Activated naive CD4-positive, alpha-beta T cell treated with anti-CD3 and anti-CD28 coated beads, Interleukin-2, amount 50 U/mL, for 72 hours (primary cell): ENCODE data around the gene AP4S1. TPM values are rescaled to one million over a fixed set of nuclear protein-coding genes. Genes with fewer than 3 reads are reported as not detected.
"Not testable (repeated sequence)": the region's sequence is repeated elsewhere in the genome, so short reads cannot be mapped to it uniquely, and the experiment has no call there.

ENCODE experiments used
- ATAC-seq, 2 donors: fragments of 150-1000 bp; cut with Tn5 transposase; 2 replicates each; pipeline ENCODE4 v1.10.0; 2021; ENCODE audit warnings: mild to moderate bottlenecking in 2 of 2, moderate library complexity in 2 of 2
- DNase-seq, 2 donors: peaks; one replicate each; pipeline ENCODE4 v3.0.0; 2021 to 2022; ENCODE audit warnings: low spot score in 2 of 2
- H3K27ac Mint-ChIP-seq, 2 donors: one replicate each; pipeline ENCODE4 v1.8.0; 2022; ENCODE audit warnings: mild to moderate bottlenecking in 2 of 2, mixed read lengths in 2 of 2
- H3K36me3 Mint-ChIP-seq, 2 donors: one replicate each; pipeline ENCODE4 v1.8.0; 2022; ENCODE audit warnings: mixed read lengths in 2 of 2
- H3K9me3 Mint-ChIP-seq, 2 donors: one replicate each; pipeline ENCODE4 v1.8.0; 2022; ENCODE audit warnings: mixed read lengths in 2 of 2
- total RNA-seq, 2 donors: library from RNA; stranded (reverse); gene quantifications; one replicate each; pipeline ENCODE4 v1.2.3, GENCODE V29; 2022

Gene AP4S1
- total RNA-seq, 2 donors from 2014 or later: 2.8 to 4.0 TPM

DNA sequence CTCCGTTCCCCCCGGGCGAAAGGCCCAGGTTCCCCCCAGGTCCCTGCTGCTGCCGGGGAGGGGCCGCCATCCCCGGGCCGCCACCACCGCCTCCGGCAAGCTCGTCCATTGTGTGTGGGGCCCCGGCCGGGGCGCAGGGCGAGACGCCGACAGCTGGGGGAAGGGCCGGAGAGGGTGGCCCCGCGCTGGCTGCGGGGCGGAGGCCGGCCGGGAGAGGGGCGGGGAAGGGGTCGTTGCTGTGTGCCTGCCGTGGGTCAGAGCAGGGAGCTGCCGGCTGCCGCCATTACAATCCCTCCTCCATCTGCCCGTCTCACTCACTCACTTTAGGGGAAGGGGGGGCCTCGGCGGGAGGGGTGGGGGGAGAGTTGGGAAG is 614 bp downstream of the AP4S1 start, which contains the start of gene STRN3:
TSS of gene STRN3 (minus strand) at position 303 of the 373 bp plus-strand sequence. CDS start at position 109, 194 bp downstream.
- ATAC-seq (no peak), DNase-seq (no peak)
- Mint-ChIP-seq H3K27ac (peak within 1 kb of the TSS; percentile 97 to 98), H3K36me3 (peaks cover 22 to 23% of the 10 kb centered on the region in 2 donors), H3K9me3 (no peaks in the 10 kb centered on the region)

DNA sequence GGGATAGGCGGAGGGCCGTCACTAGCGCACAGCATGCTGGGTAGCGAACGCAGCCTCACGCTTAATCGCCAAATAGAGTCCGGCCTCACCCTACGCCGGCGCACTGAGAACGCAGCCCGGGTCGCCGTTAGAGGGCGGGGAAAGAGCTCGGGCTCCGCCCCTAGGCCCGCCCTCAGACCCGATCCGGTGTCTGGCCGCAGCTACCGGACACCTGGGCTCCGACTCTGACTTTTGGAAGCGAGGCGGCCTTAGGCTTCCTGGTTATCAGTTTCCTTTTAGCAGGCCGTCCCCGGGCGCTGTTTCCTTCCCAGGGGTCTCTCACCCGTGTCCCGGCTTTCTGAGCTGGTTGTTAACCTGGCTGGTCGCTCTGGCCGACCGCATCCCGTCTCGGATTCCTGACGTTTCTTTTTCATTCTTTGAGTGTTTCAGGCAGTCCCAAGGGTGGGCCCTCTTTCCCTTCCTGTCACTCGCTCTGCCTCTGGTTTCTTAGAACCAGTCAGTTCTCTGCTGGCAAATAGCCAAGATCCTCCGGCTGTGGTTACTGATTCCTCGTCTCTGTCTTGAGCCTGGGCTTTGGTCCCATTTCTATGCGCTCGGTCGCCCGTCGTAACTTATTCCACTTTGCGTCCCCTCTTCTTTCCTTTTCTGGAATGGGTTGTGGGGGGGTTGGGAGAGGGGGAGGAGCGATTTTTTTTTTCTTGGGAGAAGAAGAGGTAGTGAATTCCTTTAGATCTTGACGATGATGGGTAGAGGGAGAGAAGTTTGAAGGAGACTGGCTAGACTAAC is 1.2 kb downstream of the AP4S1 start:
- Mint-ChIP-seq H3K27ac (peak overlapping the region; percentile 97 to 98), H3K9me3 (no peaks in the 10 kb centered on the region), H3K36me3 (peaks cover 16 to 18% of the 10 kb centered on the region in 2 donors)
- ATAC-seq: peak; percentile 94 to 95
- peak; percentile 90 to 95 for DNase-seq

DNA sequence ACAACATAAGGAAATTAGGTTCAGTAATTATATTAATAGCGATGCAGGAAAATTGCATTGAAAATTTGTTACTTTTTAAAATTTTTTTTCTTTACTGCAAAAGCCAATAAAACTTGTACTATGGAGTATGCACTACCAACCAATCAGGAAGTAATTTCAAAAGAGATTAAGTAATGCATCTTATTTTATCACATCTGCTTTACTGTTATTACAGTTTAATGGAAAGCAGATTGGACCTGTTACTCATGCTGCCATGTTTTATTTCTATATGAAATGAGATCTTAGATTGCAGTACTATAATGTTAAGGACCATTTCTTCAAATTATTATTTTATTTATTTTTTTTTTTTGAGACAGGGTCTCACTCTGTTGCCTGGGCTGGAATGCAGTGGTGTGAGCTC is 2.4 kb downstream of the AP4S1 start:
- H3K36me3 Mint-ChIP-seq: peaks cover 11 to 17% of the 10 kb centered on the region in 2 donors
- no peak for ATAC-seq
- DNase-seq: no peak
- no peaks in the 10 kb centered on the region for H3K9me3 Mint-ChIP-seq
- H3K27ac Mint-ChIP-seq: no peak overlapping the region

DNA sequence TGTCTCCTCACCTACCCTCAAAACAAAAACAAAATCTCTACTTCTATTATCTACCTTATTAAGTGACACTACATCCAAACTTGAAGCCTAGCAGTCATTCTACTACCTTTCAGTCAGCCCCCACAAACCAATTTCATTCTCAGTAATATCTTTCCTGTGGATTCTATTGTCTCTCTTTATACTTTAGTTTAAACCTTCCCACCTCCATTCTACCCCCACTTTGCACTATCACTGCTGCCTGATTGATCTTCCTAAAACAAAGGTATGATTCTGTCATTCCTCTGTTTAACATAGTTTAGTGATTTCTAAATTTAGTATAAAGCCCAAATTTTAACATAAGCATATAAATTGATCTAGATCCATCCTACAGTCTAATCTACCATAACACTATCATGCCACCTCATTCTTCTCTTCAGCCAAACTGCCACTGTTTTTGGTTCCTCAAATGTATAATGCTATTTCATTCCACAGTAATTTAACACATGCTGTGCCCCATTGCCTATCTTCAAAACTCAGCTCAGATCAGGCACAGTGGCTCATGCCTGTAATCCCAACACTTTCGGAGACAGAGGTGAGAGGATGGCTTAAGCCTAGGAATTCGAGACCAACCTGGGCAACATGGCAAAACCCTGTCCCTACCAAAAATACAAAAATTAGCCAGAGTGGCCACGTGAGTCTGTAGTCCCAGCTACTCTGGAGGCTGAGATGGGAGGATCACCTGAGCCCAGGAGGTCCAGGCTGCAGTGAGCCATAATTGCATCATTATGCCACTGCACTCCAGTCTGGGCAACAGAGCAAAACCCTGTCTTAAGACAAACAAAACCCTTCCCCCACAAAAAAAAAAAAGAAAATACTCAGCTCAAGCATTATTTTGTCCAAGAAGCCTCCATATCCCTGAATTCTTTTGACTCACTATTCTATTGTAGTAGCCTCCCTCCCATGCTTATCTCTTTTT is 3.8 kb downstream of the AP4S1 start:
- DNase-seq: no peak
- H3K9me3 Mint-ChIP-seq: no peaks in the 10 kb centered on the region
- peak in 1 of 2 donors; percentile 12 for ATAC-seq
- peak overlapping the region in 1 of 2 donors; percentile 27 for H3K27ac Mint-ChIP-seq
- H3K36me3 Mint-ChIP-seq: peaks cover 8 to 17% of the 10 kb centered on the region in 2 donors

DNA sequence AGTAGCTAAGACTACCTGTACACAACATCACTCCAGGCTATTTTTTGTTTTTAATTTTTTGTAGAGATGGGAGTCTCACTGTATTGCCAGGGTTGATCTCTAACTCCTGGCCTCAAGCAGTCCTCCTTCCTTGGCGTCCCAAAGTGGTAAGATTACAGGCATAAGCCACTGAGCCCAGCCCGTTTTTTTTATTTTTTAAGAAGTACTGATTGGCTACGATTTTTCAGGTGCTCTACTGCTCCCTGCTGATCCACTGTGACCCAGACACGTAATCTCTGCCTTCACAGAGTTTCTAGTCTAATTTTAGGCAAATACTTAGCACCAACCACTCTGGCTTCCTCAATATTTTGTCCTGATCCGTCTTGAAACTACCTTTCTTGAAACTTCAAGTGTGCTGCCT is 5.0 kb downstream of the AP4S1 start:
- Mint-ChIP-seq H3K27ac (peak overlapping the region in 1 of 2 donors; percentile 72), H3K9me3 (no peaks in the 10 kb centered on the region), H3K36me3 (peaks cover 0 to 7% of the 10 kb centered on the region in 2 donors)
- DNase-seq: no peak
- ATAC-seq: no peak

DNA sequence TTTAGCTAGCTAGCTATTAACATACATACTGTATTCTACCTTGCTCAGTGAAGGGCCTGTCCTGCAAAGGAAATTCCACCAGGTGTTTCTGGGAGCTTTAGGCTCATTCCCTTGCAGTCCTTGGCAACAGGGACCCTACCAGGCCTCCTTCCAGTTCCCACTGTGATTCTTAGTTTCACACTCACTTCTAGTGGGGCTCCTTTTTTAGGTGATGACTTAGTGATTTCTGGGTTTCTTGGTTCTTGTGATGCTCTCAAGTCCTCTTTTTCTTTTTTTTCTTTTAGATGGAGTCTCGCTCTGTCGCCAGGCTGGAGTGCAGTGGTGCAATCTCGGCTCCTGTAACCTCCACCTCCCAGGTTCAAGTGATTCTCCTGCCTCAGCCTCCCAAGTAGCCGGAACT is 11.1 kb downstream of the AP4S1 start:
- Mint-ChIP-seq H3K36me3 (no peaks in the 10 kb centered on the region), H3K27ac (no peak overlapping the region), H3K9me3 (no peaks in the 10 kb centered on the region)
- DNase-seq (no peak), ATAC-seq (no peak)

DNA sequence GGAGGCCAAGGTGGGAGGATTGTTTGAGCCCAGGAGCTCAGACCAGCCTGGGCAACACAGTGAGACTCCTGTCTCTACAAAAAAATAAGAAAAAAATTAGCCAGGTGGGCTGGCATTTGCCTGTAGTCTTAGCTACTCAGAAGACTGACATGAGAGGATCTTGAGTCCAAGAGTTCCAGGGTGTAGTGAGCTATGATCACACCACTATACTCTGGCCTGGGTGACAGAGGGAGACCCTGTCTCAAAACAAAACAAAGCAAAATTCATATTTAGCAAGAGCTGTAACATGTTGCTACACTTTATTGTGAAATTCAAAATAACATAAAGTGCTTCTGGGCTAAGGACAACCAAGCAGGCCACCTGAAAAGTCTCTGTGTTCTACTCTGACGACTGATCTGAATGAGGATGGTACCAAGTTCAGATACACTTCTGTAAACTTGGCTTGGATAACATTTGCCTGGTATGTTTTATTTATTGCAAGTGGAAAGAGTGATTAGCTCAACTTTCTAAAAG is 12.3 kb downstream of the AP4S1 start:
- no peaks in the 10 kb centered on the region for H3K36me3 Mint-ChIP-seq
- no peaks in the 10 kb centered on the region for H3K9me3 Mint-ChIP-seq
- H3K27ac Mint-ChIP-seq: no peak overlapping the region
- no peak for DNase-seq
- no peak for ATAC-seq

DNA sequence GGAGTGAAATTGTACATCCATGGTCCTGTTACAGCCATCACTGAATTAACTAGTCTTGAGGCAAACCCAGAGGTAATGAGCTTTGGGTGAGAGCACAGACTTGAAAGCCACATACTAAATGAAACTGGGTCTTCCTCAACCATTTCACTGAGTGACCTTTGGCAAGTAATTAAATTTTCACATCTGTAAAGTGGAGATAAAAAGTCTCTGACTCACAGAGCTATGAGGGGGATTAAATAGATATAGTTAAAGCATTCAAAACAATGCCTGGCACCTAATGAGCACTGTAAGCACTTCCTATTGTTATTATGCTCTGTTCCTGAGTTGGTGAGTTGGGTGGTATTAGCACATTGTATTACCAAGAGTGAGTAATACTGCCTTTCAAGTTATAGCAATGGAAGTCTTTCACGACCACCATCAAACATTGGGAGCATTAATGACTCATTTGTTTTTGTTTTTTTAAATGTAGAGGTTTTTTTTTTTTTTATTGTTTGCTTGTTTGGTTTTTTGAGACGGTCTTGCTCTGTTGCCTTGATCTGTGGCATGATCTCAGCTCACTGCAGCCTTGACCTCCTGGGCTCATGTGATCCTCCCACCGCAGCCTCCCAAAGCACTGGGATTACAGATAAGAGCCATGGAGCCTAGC is 13.2 kb downstream of the AP4S1 start:
- DNase-seq: no peak
- ATAC-seq: no peak
- Mint-ChIP-seq H3K36me3 (no peaks in the 10 kb centered on the region), H3K27ac (no peak overlapping the region), H3K9me3 (no peaks in the 10 kb centered on the region)

DNA sequence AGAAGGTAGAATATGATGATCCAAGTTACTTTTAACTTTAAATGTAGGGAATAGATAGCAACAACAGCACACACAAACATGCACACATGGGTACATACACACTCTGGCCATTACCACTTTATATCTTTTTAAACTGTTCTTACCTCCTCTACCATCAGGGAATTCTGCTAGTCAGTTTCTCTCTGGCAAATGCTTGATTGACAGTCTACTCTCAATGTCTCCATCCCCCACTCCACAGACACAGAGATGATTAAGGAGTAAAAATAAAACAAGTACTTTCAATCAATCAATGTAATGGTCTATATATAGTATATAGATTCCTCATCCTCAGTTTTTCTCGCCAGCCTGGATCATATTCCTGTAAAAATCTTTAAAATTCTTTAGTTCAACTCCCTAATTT is 16.9 kb downstream of the AP4S1 start:
- Mint-ChIP-seq H3K9me3 (no peaks in the 10 kb centered on the region), H3K27ac (no peak overlapping the region), H3K36me3 (no peaks in the 10 kb centered on the region)
- DNase-seq (no peak), ATAC-seq (no peak)

DNA sequence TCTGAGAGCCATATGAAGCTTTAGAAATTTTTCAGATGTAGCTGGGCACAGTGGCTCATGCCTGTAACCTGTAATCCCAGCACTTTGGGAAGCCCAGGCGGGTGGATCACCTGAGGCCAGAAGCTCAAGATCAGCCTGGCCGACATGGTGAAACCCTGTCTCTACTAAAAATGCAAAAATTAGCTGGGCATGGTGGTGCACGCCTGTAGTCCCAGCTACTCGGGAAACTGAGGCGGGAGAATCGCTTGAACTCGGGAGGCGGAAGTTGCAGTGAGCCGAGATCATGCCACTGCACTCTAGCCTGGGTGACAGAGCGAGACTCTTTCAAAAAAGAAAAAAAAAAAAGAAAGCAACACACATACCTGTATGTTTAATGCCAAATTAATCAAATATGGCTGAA is 17.4 kb downstream of the AP4S1 start:
- not testable (repeated sequence) for ATAC-seq, H3K27ac Mint-ChIP-seq, H3K9me3 Mint-ChIP-seq, H3K36me3 Mint-ChIP-seq, DNase-seq

DNA sequence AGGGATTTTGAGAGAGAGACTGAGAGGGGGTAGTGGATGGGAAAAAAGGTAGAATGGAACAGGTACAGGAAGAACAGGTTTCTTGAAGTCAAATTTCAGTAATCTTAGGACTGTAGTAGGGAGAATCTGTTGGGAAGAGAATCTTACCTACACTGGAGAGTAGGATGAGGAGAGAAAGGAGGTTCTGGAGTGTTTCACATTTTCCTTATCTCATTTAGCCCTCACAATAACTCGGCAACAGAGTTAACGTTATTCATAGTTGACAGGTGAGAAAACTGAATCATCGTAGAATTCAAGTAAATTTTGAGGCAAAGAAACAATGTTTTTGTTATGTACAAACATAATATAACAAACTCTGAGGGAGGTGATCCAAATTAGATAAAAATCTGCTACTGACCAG is 17.9 kb downstream of the AP4S1 start:
- Mint-ChIP-seq H3K27ac (no peak overlapping the region), H3K36me3 (no peaks in the 10 kb centered on the region), H3K9me3 (no peaks in the 10 kb centered on the region)
- DNase-seq (no peak), ATAC-seq (no peak)

DNA sequence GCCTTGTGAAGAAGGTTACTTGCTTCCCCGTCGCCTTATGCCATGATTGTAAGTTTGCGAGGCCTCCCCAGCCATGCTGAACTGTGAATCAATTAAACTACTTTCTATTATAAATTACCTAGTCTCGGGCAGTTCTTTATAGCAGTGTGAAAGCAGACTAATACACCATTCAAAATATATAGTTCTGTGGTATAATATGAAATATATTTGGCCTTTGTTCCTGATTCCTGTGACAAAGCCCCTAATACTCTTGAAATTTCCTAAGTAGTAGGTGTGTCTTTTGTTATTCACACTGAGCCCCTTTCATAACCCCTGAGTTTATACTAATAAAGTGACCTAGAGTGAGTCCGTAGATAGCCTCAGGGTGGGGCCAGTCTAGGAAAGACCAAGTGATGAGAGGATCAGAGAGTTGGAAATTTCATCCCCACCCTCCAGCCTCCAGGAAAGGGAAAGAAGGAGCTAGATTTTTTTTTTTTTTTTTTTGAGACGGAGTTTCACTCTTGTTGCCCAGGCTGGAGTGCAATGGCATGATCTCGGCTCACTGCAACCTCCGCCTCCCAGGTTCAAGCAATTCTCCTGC is 20.1 kb downstream of the AP4S1 start:
- H3K36me3 Mint-ChIP-seq: no peaks in the 10 kb centered on the region
- no peak for ATAC-seq

DNA sequence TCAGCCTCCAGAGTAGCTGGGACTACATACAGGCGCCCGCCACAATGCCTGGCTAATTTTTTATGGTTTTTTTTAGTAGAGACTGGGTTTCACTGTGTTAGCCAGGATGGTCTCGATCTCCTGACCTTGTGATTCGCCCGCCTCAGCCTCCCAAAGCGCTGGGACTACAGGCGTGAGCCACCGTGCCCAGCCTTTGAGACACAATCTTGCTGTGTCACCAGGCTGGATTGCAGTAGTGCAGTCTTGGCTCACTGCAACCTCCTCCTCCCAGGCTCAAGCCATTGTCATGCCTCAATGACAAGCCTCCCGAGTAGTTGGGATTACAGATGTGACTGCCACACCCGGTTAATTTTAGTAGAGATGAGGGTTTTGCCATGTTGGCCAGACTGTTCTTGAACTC is 22.1 kb downstream of the AP4S1 start:
- no peaks in the 10 kb centered on the region for H3K36me3 Mint-ChIP-seq
- H3K9me3 Mint-ChIP-seq: no peaks in the 10 kb centered on the region
- DNase-seq (no peak), ATAC-seq (no peak)
- H3K27ac Mint-ChIP-seq: no peak overlapping the region

More for the DNA sequence above, 20.1 kb downstream of the AP4S1 start:
- no peak overlapping the region for H3K27ac Mint-ChIP-seq
- H3K9me3 Mint-ChIP-seq: no peaks in the 10 kb centered on the region
- no peak for DNase-seq

DNA sequence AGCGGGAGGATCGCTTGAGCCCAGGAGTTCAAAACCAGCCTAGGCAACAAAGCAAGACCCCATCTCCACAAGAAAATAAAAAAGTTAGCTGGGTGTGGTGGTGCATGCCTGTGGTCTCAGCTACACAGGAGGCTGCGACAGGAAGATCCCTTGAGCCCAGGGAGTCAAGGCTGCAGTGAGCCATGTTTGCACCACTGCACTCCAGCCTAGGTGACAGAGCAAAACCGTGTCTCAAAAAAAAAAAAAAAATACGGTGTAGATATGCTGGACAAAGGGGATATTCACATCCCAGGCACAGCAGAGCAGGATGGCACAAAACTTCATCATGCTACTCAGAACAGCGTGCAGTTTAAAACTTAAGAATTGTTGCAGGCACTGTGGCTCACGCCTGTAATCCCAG is 25.6 kb downstream of the AP4S1 start:
- DNase-seq (no peak), ATAC-seq (no peak)
- H3K36me3 Mint-ChIP-seq: no peaks in the 10 kb centered on the region
- no peak overlapping the region for H3K27ac Mint-ChIP-seq
- H3K9me3 Mint-ChIP-seq: no peaks in the 10 kb centered on the region

DNA sequence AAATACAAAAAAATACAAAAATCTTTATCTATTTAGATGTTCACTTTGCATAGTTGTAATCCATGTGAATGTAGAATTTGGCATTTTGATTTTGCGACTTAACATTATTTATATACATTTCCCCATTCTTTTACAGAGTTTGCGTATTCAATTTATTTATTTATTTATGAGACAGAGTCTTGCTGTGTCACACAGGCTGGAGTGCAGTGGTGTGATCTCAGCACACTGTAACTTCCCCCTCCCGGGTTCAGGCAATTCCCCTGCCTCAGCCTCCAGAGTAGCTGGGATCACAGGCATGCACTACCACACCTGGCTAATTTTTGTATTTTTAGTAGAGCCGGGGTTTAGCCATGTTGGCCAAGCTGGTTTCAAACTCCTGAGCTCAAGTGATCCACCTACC is 26.1 kb downstream of the AP4S1 start:
- ATAC-seq (no peak), DNase-seq (no peak)
- H3K36me3 Mint-ChIP-seq: no peaks in the 10 kb centered on the region
- no peak overlapping the region for H3K27ac Mint-ChIP-seq
- H3K9me3 Mint-ChIP-seq: no peaks in the 10 kb centered on the region

DNA sequence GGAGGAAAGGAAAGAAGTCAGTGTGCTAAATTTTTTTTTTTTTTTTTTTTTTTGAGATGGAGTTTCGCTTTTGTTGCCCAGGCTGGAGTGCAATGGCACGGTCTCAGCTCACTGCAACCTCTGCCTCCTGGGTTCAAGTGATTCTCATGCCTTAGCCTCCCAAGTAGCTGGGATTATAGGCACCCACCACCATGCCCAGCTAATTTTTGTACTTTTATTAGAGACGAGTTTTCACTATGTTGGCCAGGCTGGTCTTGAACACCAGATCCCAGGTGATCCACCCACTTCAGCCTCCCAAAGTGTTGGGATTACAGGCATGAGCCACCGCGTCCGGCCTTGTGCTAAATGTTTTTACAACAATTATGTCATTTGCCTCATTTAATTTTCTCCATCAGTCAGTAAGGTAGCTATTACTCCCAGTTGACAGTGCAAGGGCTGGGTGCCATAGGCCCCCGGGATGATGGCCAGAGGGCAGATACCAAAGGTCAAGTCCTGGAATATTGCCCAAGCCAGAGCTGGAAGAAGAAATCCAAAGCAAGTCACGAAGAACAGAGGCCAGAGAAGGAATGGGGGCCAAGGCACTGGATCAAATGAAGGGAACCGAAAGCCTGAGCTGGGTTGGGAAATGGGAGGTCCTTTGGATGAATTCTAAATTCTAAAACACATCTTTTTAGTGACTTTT is 27.6 kb downstream of the AP4S1 start:
- not testable (repeated sequence) for ATAC-seq, H3K9me3 Mint-ChIP-seq, DNase-seq, H3K27ac Mint-ChIP-seq, H3K36me3 Mint-ChIP-seq
